K562 (cell line): ENCODE data around the gene SYNRG. TPM values are rescaled to one million over a fixed set of nuclear protein-coding genes. Genes with fewer than 3 reads are reported as not detected.
A peak's percentile ranks its signal among the peaks of the same experiment; 100 is the strongest.

Experiments used
- BCOR ChIP-seq: fragments of 450-650 bp; IDR thresholded peaks from 2 replicates; pipeline ENCODE4 v1.6.1; 2016
- BRF1 ChIP-seq: IDR thresholded peaks from 3 replicates; pipeline ENCODE4 v1.6.1; 2011; ENCODE audit warnings: borderline replicate concordance, mild to moderate bottlenecking; ENCODE audit not compliant: insufficient read length; ENCODE audit errors: extremely low read depth
- CBX2 ChIP-seq: fragments of 200-600 bp; sonication (generic); IDR thresholded peaks from one replicate; pipeline ENCODE4 v1.6.1; 2012; ENCODE audit warnings: mild to moderate bottlenecking, low read length, inconsistent platforms; ENCODE audit not compliant: insufficient read depth, poor library complexity, severe bottlenecking
- CTCF ChIP-seq, 3 experiments: IDR thresholded peaks in 2 of 3; conservative IDR thresholded peaks in 1 of 3; 2 replicates each; pipeline ENCODE4 v1.5.1; 2011 to 2012; ENCODE audit warnings: low read length in 3 of 3, mild to moderate bottlenecking in 3 of 3, control low read depth in 2 of 3, improper control_type of control experiment in 1 of 3, inconsistent platforms in 1 of 3, low read depth in 1 of 3, mixed read lengths in 1 of 3, moderate library complexity in 1 of 3; ENCODE audit not compliant: insufficient read depth in 2 of 3
- CUX1 ChIP-seq: fragments of 200-800 bp; sonication (Bioruptor generic); IDR thresholded peaks from 2 replicates; pipeline ENCODE4 v1.6.1; 2016; ENCODE audit warnings: missing genetic modification characterization, missing compliant biosample characterization
- ELK3 ChIP-seq: fragments of 450-650 bp; formaldehyde crosslinking; IDR thresholded peaks from 2 replicates; pipeline ENCODE4 v1.4.0; 2020; ENCODE audit warnings: mild to moderate bottlenecking
- GTF2E2 ChIP-seq: fragments of 200-800 bp; sonication (Bioruptor generic); IDR thresholded peaks from 2 replicates; pipeline ENCODE4 v1.6.1; 2016; ENCODE audit warnings: missing genetic modification characterization, missing compliant biosample characterization
- MAFG ChIP-seq: fragments of 450-650 bp; conservative IDR thresholded peaks from 2 replicates; pipeline ENCODE4 v1.6.1; 2016; ENCODE audit warnings: missing genetic modification characterization, missing compliant biosample characterization
- MITF ChIP-seq: IDR thresholded peaks from 2 replicates; pipeline ENCODE4 v1.6.1; 2014; ENCODE audit warnings: antibody characterized with exemption
- OTX1 ChIP-seq: fragments of 450-650 bp; formaldehyde crosslinking; IDR thresholded peaks from 2 replicates; pipeline ENCODE4 v1.4.0; 2022; ENCODE audit warnings: mild to moderate bottlenecking
- PHF20 ChIP-seq: fragments of 450-650 bp; IDR thresholded peaks from 2 replicates; pipeline ENCODE4 v1.6.1; 2018; ENCODE audit not compliant: partially characterized antibody
- VEZF1 ChIP-seq: fragments of 200-800 bp; sonication (Bioruptor generic); IDR thresholded peaks from 2 replicates; pipeline ENCODE4 v1.6.1; 2017; ENCODE audit warnings: missing genetic modification characterization, missing compliant biosample characterization
- XRCC3 ChIP-seq: fragments of 450-650 bp; IDR thresholded peaks from 2 replicates; pipeline ENCODE4 v1.6.1; 2017; ENCODE audit warnings: mild to moderate bottlenecking, moderate library complexity
- ZFP30 ChIP-seq: fragments of 250-450 bp; sonication (Bioruptor Pico); IDR thresholded peaks from 2 replicates; pipeline ENCODE4 v1.8.0; 2022; ENCODE audit warnings: moderate library complexity, mild to moderate bottlenecking, inconsistent platforms, borderline replicate concordance
- ZNF696 ChIP-seq: fragments of 250-450 bp; sonication (Bioruptor Pico); conservative IDR thresholded peaks from 2 replicates; pipeline ENCODE4 v1.4.0; 2020; ENCODE audit warnings: mild to moderate bottlenecking, moderate library complexity
- ZNF830 ChIP-seq: fragments of 250-450 bp; sonication (Bioruptor Pico); IDR thresholded peaks from 2 replicates; pipeline ENCODE4 v1.5.0; 2021; ENCODE audit warnings: mild to moderate bottlenecking
- polyA plus RNA-seq, 8 experiments: library from polyadenylated mRNA; depleted of rRNA in 4 of 8; stranded (reverse) in 5 of 8; unstranded in 3 of 8; fragments of >200 nt; fragmentation: Nextera tagmentation in 2 of 8; fragmentation: Illumina TruSeq in 1 of 8; extraction: Ambion mirVana in 2 of 8; extraction: Trizol in 1 of 8; gene quantifications; 2 replicates each; pipeline versions ENCODE4 v1.2.1 to v1.2.3, GENCODE V29; 2011 to 2014; ENCODE audit warnings: inconsistent platforms in 1 of 8, missing spikeins in 1 of 8
- total RNA-seq, 7 experiments: library from RNA; depleted of rRNA in 6 of 7; stranded (reverse); fragments of >200 nt in 6 of 7; fragmentation: Illumina TruSeq in 2 of 7; extraction: Trizol in 2 of 7; gene quantifications; 2 replicates each; pipeline versions ENCODE4 v1.2.1 to v1.2.3, GENCODE V29; 2011 to 2021; ENCODE audit warnings: low replicate concordance in 1 of 7

SYNRG gene
- total and polyA plus RNA-seq, 9 of the 15 experiments (the other 6 are each of a cell fraction or from before 2014, with no cell fraction given): 2.9 to 28.2 (median 15.1) TPM

- TF ChIP-seq OTX1 (CRISPR knock-in tag) (no peak; the same call in 1 of the 2 replicates), BCOR (no peak), GTF2E2 (no peak), XRCC3 (no peak), ZFP30 (CRISPR knock-in tag) (no peak), PHF20 (peak; percentile 83), ELK3 (CRISPR knock-in tag) (no peak), CBX2 (no peak), CUX1 (no peak), CTCF (IDR thresholded peaks at IDR 0.05 in 2 of 3, conservative IDR thresholded peaks at IDR 0.05 in 1 of 3; ENCODE audit: insufficient read depth in 2 of 3, low read depth in 1 of 3, low read length in 3 of 3) (peak; percentile 53 to 96 (median 71)), VEZF1 (CRISPR knock-in tag) (peak; percentile 93), MITF (peak; percentile 79), MAFG (tag) (0 out of 2 replicates have a peak, but pooled peaks have one; percentile 39), ZNF696 (CRISPR knock-in tag) (no peak), ZNF830 (CRISPR knock-in tag) (no peak), BRF1 (no peak)
Measured at GRCh38 chr17:37609170-37610040, at the start of gene SYNRG (continued).
